HCT116 (cell line): ENCODE measurements around the gene VSTM2B. TPM values are rescaled to one million over a fixed set of nuclear protein-coding genes. Genes with fewer than 3 reads are reported as not detected.

Experiments
- ATAC-seq: fragments of 200-7000 bp; cut with Tn5 transposase; 2 replicates; pipeline ENCODE4 v1.9.1; 2020; ENCODE audit warnings: mild to moderate bottlenecking, moderate library complexity
- BruUV-seq: library from RNA; stranded (reverse); fragments of 400-500 nt; replicated peaks from 2 replicates; lab custom pipeline; 2021; lab: Mats Ljungman, UMichigan
- CTCF ChIA-PET: fragments of 300-600 bp; sonication (Branson Sonifier 250); formaldehyde crosslinking; loops from one replicate; lab custom pipeline; 2021; ENCODE audit warnings: antibody characterized with exemption; lab: Charles Lee
- POLR2A ChIA-PET: fragments of 300-600, 350-600 bp; sonication (Branson Sonifier 250); formaldehyde crosslinking; loops from one replicate; lab custom pipeline; 2021; ENCODE audit warnings: antibody characterized with exemption; lab: Charles Lee
- RAD21 ChIA-PET, 2 experiments: fragments of 300-600 bp; sonication (Branson Sonifier 250); formaldehyde crosslinking; loops; one replicate each; lab custom pipeline; 2023; ENCODE audit warnings: low total read pairs in 2 of 2; ENCODE audit not compliant: uncharacterized antibody in 2 of 2, unreplicated experiment in 2 of 2, low non-redundant PET in 1 of 2; lab: Charles Lee
- DNase-seq: peaks from one replicate; pipeline ENCODE4 v3.0.0-alpha.2; 2010; ENCODE audit warnings: low read depth, low spot score
- H2AFZ ChIP-seq: fragments of 200-600 bp; shearing (Covaris generic), sonication (generic); 2 replicates; pipeline ENCODE4 v1.6.1; 2017; ENCODE audit warnings: low read depth, mixed run types, mixed read lengths, antibody characterized with exemption, low read length; ENCODE audit not compliant: poor library complexity, severe bottlenecking
- H3K27ac ChIP-seq: 2 replicates; pipeline ENCODE4 v1.5.1; 2012; ENCODE audit warnings: low read depth, low read length
- H3K27me3 ChIP-seq: fragments of 200-600 bp; sonication (generic); 2 replicates; pipeline ENCODE4 v1.6.1; 2016; ENCODE audit warnings: mixed run types, low read length, mixed read lengths; ENCODE audit not compliant: insufficient read depth
- H3K36me3 ChIP-seq, 2 experiments: fragments of 200-500 bp in 1 of 2; fragments of 200-600 bp in 1 of 2; sonication (Bioruptor generic) in 1 of 2; sonication (generic) in 1 of 2; 2 replicates each; pipeline versions ENCODE4 v1.5.1 to v1.6.1; 2014 to 2016; ENCODE audit warnings: low read length in 2 of 2, inconsistent platforms in 1 of 2, mixed read lengths in 1 of 2, mixed run types in 1 of 2; ENCODE audit not compliant: insufficient read depth in 2 of 2, control insufficient read depth in 1 of 2
- H3K4me1 ChIP-seq, 2 experiments: fragments of 200-600 bp in 1 of 2; sonication (generic) in 1 of 2; 2 replicates each; pipeline versions ENCODE4 v1.5.1 to v1.6.1; 2012 to 2017; ENCODE audit warnings: low read length in 2 of 2, inconsistent platforms in 1 of 2, mild to moderate bottlenecking in 1 of 2, mixed read lengths in 1 of 2, mixed run types in 1 of 2, moderate library complexity in 1 of 2; ENCODE audit not compliant: insufficient read depth in 2 of 2, control insufficient read depth in 1 of 2
- H3K4me2 ChIP-seq: fragments of 200-600 bp; sonication (generic); 2 replicates; pipeline ENCODE4 v1.6.1; 2017; ENCODE audit warnings: mixed run types, low read length, mixed read lengths
- H3K4me3 ChIP-seq, 2 experiments: fragments of 200-600 bp in 1 of 2; sonication (generic) in 1 of 2; replicated peaks in 1 of 2; 2 replicates each; pipeline ENCODE4 v1.5.1; 2011 to 2016; ENCODE audit warnings: low read length in 2 of 2, control low read depth in 1 of 2, low read depth in 1 of 2, mild to moderate bottlenecking in 1 of 2, mixed read lengths in 1 of 2, mixed run types in 1 of 2
- H3K79me2 ChIP-seq: fragments of 200-600 bp; sonication (generic); 2 replicates; pipeline ENCODE4 v1.6.1; 2017; ENCODE audit warnings: mild to moderate bottlenecking, mixed run types, low read length, moderate library complexity, mixed read lengths; ENCODE audit not compliant: insufficient read depth
- H3K9ac ChIP-seq: fragments of 200-600 bp; sonication (generic); 2 replicates; pipeline ENCODE4 v1.6.1; 2016; ENCODE audit warnings: low read length, mixed read lengths
- H3K9me2 ChIP-seq: fragments of 200-600 bp; sonication (generic), shearing (Covaris generic); 2 replicates; pipeline ENCODE4 v1.6.1; 2017; ENCODE audit warnings: mixed run types, mild to moderate bottlenecking, moderate library complexity; ENCODE audit not compliant: insufficient read depth
- H3K9me3 ChIP-seq, 2 experiments: fragments of 200-500 bp in 1 of 2; fragments of 200-600 bp in 1 of 2; sonication (Bioruptor generic) in 1 of 2; sonication (generic) in 1 of 2; 2 replicates each; pipeline ENCODE4 v1.6.1; 2014 to 2017; ENCODE audit warnings: low read length in 2 of 2, mixed read lengths in 2 of 2, inconsistent platforms in 1 of 2, low read depth in 1 of 2, mild to moderate bottlenecking in 1 of 2, mixed run types in 1 of 2, moderate library complexity in 1 of 2; ENCODE audit not compliant: control insufficient read depth in 1 of 2, insufficient read depth in 1 of 2
- H4K20me1 ChIP-seq: fragments of 200-600 bp; sonication (generic), shearing (Covaris generic); 2 replicates; pipeline ENCODE4 v1.6.1; 2017; ENCODE audit warnings: mixed run types, mild to moderate bottlenecking, moderate library complexity; ENCODE audit not compliant: insufficient read depth
- CBX3 ChIP-seq: IDR thresholded peaks from 2 replicates; pipeline ENCODE4 v1.6.1; 2012; ENCODE audit warnings: low read depth
- EGR1 ChIP-seq: IDR thresholded peaks from 2 replicates; pipeline ENCODE4 v1.6.1; 2012; ENCODE audit warnings: low read depth
- ELF1 ChIP-seq: IDR thresholded peaks from 2 replicates; pipeline ENCODE4 v1.6.1; 2012; ENCODE audit warnings: low read depth, borderline replicate concordance
- EZH2 ChIP-seq: fragments of 200-600 bp; sonication (generic); IDR thresholded peaks from 2 replicates; pipeline ENCODE4 v1.6.1; 2017; ENCODE audit warnings: antibody characterized with exemption, mixed run types
- EZH2phosphoT487 ChIP-seq: fragments of 200-600 bp; IDR thresholded peaks from 2 replicates; pipeline ENCODE4 v1.6.1; 2018; ENCODE audit warnings: antibody characterized with exemption, borderline replicate concordance
- JUND ChIP-seq: IDR thresholded peaks from 2 replicates; pipeline ENCODE4 v1.6.1; 2012
- MAX ChIP-seq: IDR thresholded peaks from 2 replicates; pipeline ENCODE4 v1.6.1; 2012
- POLR2A ChIP-seq: IDR thresholded peaks from 2 replicates; pipeline ENCODE4 v1.7.0; 2011; ENCODE audit warnings: borderline replicate concordance; ENCODE audit not compliant: insufficient read depth, insufficient read length; ENCODE audit errors: extremely low read depth
- POLR2AphosphoS5 ChIP-seq: IDR thresholded peaks from 2 replicates; pipeline ENCODE4 v1.6.1; 2011; ENCODE audit warnings: mild to moderate bottlenecking, low read depth, low read length, moderate library complexity
- RAD21 ChIP-seq: IDR thresholded peaks from 2 replicates; pipeline ENCODE4 v1.6.1; 2012; ENCODE audit warnings: low read depth, mild to moderate bottlenecking
- REST ChIP-seq: IDR thresholded peaks from 2 replicates; pipeline ENCODE4 v1.6.1; 2012; ENCODE audit warnings: low read depth
- SIN3A ChIP-seq: IDR thresholded peaks from 2 replicates; pipeline ENCODE4 v1.6.1; 2012; ENCODE audit warnings: low read depth
- SRF ChIP-seq: IDR thresholded peaks from 2 replicates; pipeline ENCODE4 v1.6.1; 2012; ENCODE audit warnings: low read depth
- YY1 ChIP-seq: IDR thresholded peaks from 2 replicates; pipeline ENCODE4 v1.6.1; 2011; ENCODE audit warnings: low read length, low read depth, moderate library complexity, mild to moderate bottlenecking; ENCODE audit not compliant: insufficient replicate concordance; ENCODE audit errors: extremely low read depth
- ZBTB33 ChIP-seq: IDR thresholded peaks from 2 replicates; pipeline ENCODE4 v1.6.1; 2011; ENCODE audit warnings: mild to moderate bottlenecking, low read length, moderate library complexity; ENCODE audit not compliant: insufficient replicate concordance; ENCODE audit errors: extremely low read depth
- ZNF274 ChIP-seq: fragments of 200-500 bp; sonication (Bioruptor generic); IDR thresholded peaks from 2 replicates; pipeline ENCODE4 v1.6.1; 2014; ENCODE audit warnings: mild to moderate bottlenecking, low read depth, low read length, inconsistent platforms
- intact Hi-C: fragments of 100-400 bp; cut with micrococcal nuclease; formaldehyde crosslinking; loops from 2 replicates; pipeline ENCODE4 v1.10.0; 2022
- total RNA-seq: library from RNA; stranded (reverse); gene quantifications from one replicate; pipeline ENCODE4 v1.2.1, GENCODE V29; 2021; ENCODE audit not compliant: unreplicated experiment
- TF ChIP-seq, protein P1 (sequence below): IDR thresholded peaks from 2 replicates; pipeline ENCODE4 v1.6.1; 2012

Gene VSTM2B
- total RNA-seq, 1 experiment from 2014 or later = not detected

DNA sequence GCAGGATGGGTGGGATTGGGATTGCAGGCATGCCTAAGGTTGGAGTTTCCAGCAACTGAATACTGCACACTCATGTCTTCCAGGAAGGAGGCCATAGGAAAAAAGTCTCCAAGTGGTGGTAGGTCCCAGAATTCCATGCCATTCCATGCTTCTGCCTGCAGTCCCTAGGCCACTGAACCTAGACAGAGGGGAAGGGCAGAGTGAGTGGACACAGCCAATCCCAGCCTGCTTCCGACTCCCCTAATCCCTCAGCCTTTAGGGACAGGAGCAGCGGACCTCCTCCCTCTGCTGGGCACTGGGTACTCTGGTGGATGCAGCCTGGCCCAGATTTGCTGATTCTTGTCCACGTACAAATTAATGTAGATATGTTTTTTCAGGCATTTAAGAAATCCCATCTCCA is 17.0 kb downstream of the VSTM2B start (continued):
- TF ChIP-seq, protein P1, sequence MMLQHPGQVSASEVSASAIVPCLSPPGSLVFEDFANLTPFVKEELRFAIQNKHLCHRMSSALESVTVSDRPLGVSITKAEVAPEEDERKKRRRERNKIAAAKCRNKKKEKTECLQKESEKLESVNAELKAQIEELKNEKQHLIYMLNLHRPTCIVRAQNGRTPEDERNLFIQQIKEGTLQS = no peak
- TF ChIP-seq SIN3A = no peak
- no peak for TF ChIP-seq JUND
- TF ChIP-seq EGR1 = no peak

DNA sequence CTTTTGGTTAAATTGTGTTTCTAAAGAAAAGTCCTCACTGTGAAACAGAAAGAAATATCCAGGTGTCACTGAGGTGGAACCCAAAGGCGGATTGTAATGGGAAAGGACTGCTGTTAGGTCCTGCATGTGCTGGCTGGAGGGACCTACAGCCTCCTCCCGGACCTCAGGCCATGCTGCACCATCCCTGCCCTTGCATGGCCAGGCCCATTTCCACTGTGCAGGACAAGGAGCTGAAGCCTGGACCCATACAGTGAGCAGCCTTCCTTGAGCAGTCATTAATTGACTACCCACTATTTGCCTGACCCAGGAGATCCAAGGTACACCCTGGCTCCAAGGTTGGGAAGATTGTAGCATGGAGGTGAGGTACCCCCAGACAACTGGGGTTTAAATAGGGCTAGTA is 17.6 kb downstream of the VSTM2B start:
- Histone ChIP-seq H2AFZ (no peak overlapping the region), H3K4me3 (no peak overlapping the region), H3K27me3 (peaks cover 7% of the 10 kb centered on the region; the same call in 1 of the 2 replicates), H3K36me3 (no peaks in the 10 kb centered on the region), H3K79me2 (no peaks in the 10 kb centered on the region), H3K9me3 (no peaks in the 10 kb centered on the region), H3K9me2 (no peaks in the 10 kb centered on the region), H4K20me1 (no peaks in the 10 kb centered on the region), H3K4me1 (no peaks in the 10 kb centered on the region), H3K27ac (no peak overlapping the region), H3K4me2 (no peak overlapping the region), H3K9ac (no peak overlapping the region)
- RAD21 ChIA-PET = no interaction called here
- CTCF ChIA-PET = no interaction called here
- no peak for DNase-seq
- POLR2A ChIA-PET = no interaction called here
- intact Hi-C loops = no loop called here
- BruUV-seq = no TSS peak
- TF ChIP-seq REST (no peak), RAD21 (no peak), ZBTB33 (no peak), POLR2A (no peak), ZNF274 (no peak), SRF (no peak), CBX3 (no peak), JUND (no peak), MAX (no peak), SIN3A (no peak), YY1 (no peak), ELF1 (no peak), POLR2AphosphoS5 (no peak), EZH2phosphoT487 (no peak), EZH2 (no peak)
- TF ChIP-seq, protein P1 = no peak
- TF ChIP-seq, all 23 proteins: peak for 0
- ATAC-seq = no peak
